Activated naive CD4-positive, alpha-beta T cell treated with anti-CD3 and anti-CD28 coated beads, Interleukin-2, amount 50 U/mL, for 24 hours (primary cell): ENCODE results near the gene MRPS15.
"Not testable (repeated sequence)": the region's sequence is repeated elsewhere in the genome, so short reads cannot be mapped to it uniquely, and the experiment has no call there.

Experiments
- H3K27ac Mint-ChIP-seq: one replicate; pipeline ENCODE4 v1.8.0; 2021; ENCODE audit warnings: mild to moderate bottlenecking, mixed read lengths
- H3K27me3 Mint-ChIP-seq: one replicate; pipeline ENCODE4 v1.8.0; 2021; ENCODE audit warnings: mixed read lengths
- H3K36me3 Mint-ChIP-seq: one replicate; pipeline ENCODE4 v1.8.0; 2021; ENCODE audit warnings: mixed read lengths
- H3K4me1 Mint-ChIP-seq: one replicate; pipeline ENCODE4 v1.8.0; 2021; ENCODE audit warnings: mixed read lengths
- H3K4me3 Mint-ChIP-seq: one replicate; pipeline ENCODE4 v1.8.0; 2021; ENCODE audit warnings: mild to moderate bottlenecking, mixed read lengths
- H3K9me3 Mint-ChIP-seq: one replicate; pipeline ENCODE4 v1.8.0; 2021; ENCODE audit warnings: mixed read lengths

Gene MRPS15

DNA sequence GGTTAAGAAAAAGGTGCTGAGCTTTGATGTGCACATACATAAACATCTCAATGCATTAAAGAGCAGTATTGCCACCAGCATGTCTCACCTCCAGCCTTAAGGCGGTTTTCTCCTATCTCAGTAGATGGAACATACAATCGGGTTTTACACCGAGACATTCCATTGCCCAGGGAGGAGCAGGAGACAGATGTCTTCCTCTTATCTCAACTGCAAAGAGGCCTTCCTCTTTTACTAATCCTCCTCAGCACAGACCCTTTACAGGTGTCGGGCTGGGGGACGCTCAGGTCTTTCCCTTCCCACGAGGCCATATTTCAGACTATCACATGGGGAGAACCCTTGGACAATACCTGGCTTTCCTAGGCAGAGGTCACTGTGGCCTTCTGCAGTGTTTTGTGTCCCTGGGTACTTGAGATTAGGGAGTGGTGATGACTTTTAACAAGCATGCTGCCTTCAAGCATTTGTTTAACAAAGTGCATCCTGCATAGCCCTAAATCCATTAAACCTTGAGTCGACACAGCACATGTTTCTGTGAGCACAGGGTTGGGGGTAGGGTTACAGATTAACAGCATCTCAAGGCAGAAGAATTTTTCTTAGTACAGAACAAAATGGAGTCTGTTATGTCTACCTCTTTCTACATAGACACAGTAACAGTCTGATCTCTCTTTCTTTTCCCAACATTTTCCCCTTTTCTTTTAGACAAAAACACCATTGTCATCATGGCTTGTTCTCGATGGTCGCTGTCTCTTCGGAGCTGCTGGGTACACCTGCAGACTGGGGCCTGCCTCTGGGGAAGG is 25.3 kb upstream of the MRPS15 start:
- H3K4me1 Mint-ChIP-seq, H3K9me3 Mint-ChIP-seq, H3K27me3 Mint-ChIP-seq, H3K27ac Mint-ChIP-seq, H3K4me3 Mint-ChIP-seq, H3K36me3 Mint-ChIP-seq: not testable (repeated sequence)

DNA sequence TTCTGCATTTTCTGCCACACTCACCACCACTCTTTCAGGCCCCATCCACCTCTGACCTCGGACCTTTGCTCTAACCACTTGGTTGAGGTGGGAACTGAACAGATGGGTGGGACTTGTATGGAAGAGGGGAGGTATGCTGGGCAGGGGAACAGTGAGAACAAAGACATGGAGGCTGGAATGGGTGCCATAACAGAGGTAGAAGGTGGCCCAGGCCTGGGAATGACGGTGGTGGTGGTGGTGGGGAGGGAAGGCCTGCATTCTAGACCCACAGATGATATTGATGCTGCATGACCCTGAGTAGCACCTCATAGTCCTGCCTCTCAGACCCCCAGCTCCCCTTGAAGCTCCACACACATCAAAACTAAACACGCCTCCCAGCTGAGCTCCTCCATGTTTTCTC is 23.7 kb upstream of the MRPS15 start:
- H3K4me3 Mint-ChIP-seq, result no peak overlapping the region
- peaks cover 4% of the 10 kb centered on the region for H3K4me1 Mint-ChIP-seq
- no peaks in the 10 kb centered on the region for H3K27me3 Mint-ChIP-seq
- no peak overlapping the region for H3K27ac Mint-ChIP-seq
- H3K36me3 Mint-ChIP-seq, result no peaks in the 10 kb centered on the region
- H3K9me3 Mint-ChIP-seq, result no peaks in the 10 kb centered on the region

DNA sequence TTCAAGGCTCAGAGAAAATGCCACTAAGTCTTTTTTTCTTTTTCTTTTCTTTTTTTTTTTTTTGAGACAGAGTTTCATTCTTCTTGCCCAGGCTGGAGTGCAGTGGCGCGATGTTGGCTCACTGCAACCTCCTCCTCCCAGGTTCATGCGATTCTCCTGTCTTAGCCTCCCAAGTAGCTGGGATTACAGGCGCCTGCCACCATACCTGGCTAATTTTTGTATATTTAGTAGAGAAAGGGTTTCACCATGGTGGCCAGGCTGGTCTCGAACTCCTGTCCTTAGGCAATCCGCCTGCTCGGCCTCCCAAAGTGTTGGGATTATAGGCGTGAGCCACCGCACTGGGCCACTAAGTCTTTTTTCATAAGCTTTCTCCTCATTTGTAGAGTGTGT is 23.1 kb upstream of the MRPS15 start:
- not testable (repeated sequence) for H3K36me3 Mint-ChIP-seq, H3K4me1 Mint-ChIP-seq, H3K27ac Mint-ChIP-seq, H3K27me3 Mint-ChIP-seq, H3K4me3 Mint-ChIP-seq, H3K9me3 Mint-ChIP-seq

DNA sequence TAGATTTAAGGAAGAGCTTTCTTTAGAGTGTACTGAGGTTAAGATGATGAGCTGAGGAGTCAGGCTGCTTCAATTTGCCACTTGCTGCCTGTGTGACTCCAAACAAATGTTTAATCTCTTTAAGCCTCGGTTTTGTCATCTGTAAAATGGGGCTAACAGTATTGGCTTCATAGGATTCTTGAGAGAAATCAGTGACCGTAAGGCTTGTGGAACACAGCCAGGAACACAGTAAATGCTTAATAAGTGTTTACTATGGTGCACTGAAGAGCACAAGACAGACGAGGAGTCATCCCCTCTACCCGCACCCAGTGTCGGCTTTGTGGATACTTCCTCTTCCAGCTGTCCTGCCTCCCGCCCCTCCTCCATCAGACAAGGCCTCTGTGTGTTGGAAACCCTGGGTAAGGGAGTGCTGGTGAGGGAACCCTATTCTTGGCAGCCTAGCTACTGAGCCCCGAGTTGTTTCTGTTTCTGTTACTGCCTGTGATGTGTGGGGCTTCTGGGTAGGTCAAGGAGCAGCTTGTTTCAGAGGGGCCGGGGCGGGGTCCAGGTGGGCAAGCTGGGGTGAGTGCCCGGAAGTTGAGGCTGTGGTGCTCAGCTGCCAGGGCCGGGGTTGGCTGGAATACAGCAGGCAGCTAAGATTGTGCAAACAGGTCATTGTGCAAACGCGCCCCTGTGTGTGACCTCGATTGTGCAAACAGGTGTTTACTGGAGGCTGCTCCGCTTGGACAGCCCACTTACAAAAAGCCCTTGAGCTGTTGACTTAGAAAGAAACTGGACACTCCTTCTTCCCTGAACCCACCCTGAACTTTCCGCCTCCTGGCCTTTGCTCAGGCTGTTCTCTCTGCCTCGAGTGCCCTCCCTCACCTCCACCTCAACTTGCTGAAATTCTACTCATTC is 22.5 kb upstream of the MRPS15 start:
- no peak overlapping the region for H3K4me3 Mint-ChIP-seq

DNA sequence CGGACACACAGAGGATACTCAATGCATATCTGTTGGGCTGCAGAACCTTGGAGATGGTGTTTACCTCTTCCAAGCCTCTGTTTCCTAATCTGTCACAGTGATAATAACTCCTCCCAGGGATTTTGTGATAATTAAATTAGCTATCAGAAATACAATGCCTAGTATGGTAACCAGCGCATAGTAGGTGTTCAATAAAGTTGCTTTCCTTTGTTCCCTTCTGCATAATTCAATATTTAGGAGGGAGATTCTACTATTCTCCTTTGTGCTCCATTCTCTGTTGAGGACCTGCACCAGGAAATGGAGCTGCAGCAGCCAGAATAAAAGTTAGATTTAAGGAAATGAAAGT is 21.9 kb upstream of the MRPS15 start:
- Mint-ChIP-seq H3K4me1 (peaks cover 15% of the 10 kb centered on the region), H3K27ac (no peak overlapping the region), H3K36me3 (no peaks in the 10 kb centered on the region), H3K9me3 (no peaks in the 10 kb centered on the region), H3K4me3 (no peak overlapping the region), H3K27me3 (no peaks in the 10 kb centered on the region)

More for the DNA sequence above, 22.5 kb upstream of the MRPS15 start:
- peaks cover 16% of the 10 kb centered on the region for H3K4me1 Mint-ChIP-seq
- no peak overlapping the region for H3K27ac Mint-ChIP-seq
- H3K36me3 Mint-ChIP-seq, result no peaks in the 10 kb centered on the region
- no peaks in the 10 kb centered on the region for H3K9me3 Mint-ChIP-seq
- H3K27me3 Mint-ChIP-seq, result no peaks in the 10 kb centered on the region

DNA sequence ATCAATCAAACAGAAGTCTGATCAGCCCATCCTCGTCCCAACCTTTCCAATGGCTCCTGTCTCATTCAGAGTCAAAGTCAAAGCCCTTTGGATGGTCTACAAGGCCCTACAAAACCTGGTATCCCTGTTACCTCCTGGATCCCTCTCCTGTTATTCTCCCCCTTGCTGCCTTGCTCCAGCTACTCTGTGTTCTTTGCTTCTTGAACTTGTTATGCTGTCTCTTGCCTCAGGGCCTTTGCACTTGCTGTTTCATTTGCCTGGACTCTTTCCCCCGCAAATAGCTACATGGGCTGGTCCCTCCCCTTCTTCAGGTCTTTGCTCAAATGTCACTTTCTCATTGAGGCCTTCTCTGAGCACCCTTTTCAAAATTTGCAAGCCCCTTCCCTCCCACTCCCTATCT is 19.9 kb upstream of the MRPS15 start:
- Mint-ChIP-seq H3K36me3 (no peaks in the 10 kb centered on the region), H3K27ac (no peak overlapping the region), H3K4me1 (peaks cover 13% of the 10 kb centered on the region), H3K9me3 (no peaks in the 10 kb centered on the region), H3K4me3 (no peak overlapping the region), H3K27me3 (no peaks in the 10 kb centered on the region)

DNA sequence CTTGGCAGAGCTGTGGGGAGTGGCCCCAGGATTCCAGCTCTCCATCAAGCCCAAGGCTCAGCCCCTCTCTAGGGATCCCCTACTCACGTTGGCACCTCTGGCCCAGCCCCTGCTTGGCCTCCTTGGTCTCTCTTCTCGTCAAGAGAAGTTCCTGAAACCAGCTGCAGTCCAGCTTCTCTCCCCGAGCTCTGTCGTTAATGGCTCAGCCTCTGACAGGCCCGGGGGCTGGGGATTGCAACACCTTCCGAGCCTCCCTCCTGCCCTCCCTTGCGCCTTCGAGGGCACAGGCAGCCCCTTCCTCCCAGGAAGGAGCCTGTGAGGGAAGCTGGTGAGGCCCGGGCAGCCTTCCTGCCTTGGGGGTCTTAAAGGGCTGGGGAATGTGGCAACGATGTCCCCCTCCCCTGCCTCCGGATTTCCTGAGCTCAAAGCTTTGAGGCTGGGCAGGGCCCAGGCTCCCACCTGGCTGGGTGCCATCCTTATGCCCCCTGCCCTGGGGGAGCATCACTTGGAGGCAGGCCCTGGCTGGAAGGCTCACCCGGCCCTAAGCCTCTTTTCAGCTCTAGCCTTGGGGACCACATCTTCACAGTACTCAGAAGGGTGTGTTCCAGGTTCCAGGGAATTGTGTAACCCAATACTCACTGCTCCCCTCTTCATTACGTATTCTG is 18.7 kb upstream of the MRPS15 start, which contains the start of gene CSF3R:
Gene CSF3R (minus strand): TSS at position 190 of the 665 bp plus-strand sequence. CDS start 3,417 bp downstream, outside the sequence.
- Mint-ChIP-seq H3K4me1 (peaks cover 13% of the 10 kb centered on the region), H3K9me3 (no peaks in the 10 kb centered on the region), H3K27me3 (no peaks in the 10 kb centered on the region), H3K27ac (peak within 1 kb of the TSS; percentile 12), H3K4me3 (peak within 1 kb of the TSS; percentile 77), H3K36me3 (no peaks in the 10 kb centered on the region)

DNA sequence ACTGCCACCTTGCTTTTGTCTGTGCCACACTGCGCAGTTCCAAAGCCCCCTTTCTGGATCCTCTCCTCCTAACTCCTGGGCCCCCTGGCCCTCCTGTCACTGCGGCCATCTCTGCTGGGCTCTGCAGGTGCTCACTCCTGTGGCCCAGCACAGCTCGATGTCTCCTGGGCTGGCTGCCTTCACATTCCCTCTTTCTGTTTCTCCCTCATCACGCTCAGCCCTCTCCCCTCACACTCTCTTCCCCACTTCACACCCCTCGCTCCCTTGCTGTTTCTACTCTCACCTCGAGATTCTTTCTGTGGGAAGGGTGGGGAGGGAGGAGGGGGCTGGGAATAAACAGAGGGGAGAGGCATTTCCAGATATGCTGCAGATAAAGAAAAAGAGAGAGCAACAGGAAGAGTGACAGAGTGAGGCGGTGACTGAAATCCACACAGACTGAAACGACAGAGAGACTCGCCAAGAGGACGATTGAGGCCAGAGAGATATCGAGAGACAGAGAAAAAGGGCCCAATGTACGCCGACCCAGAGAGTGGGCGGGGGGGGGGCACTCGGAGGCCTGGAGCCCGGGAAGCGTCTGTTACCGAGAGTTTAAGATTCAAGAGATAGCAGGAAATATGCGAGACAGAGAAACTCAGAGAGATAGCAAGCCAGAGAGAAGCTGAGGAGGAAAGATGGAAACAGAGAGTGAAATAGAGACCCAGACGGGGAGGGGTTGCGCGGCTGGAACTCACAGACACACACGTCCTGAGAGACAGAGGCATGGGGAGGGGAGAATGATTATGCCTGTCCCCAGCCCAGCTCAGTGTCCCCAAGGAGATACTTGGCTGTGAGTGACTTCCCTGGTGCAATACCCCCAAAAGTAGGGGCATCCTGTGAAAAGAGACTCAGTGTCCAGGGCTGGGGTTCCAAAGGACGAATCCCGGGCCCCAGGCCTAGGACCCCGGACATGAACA is 17.9 kb upstream of the MRPS15 start:
- Mint-ChIP-seq H3K27ac (peak overlapping the region; percentile 12), H3K27me3 (no peaks in the 10 kb centered on the region), H3K4me3 (peak overlapping the region; percentile 77), H3K4me1 (peaks cover 13% of the 10 kb centered on the region), H3K36me3 (no peaks in the 10 kb centered on the region), H3K9me3 (no peaks in the 10 kb centered on the region)

DNA sequence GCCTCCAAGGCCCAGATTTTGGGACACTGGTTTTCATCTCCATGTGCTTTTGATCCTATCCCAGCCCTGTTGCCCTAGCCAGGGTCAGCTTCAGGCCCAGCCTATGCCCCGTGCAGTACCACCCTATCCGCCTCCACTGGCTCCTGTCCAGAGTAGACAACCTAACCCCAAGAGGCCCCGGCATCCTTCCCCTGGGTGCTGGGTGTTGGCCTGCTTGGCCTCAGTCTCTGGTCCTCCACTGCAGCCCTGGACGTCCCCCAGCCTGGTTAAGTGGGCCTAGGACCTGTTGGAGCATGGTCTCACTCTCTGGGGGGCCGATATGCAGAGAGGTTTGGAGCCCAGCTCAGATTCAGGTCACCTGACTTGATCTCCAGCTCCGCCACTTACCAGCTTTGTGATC is 16.9 kb upstream of the MRPS15 start:
- Mint-ChIP-seq H3K9me3 (no peaks in the 10 kb centered on the region), H3K36me3 (no peaks in the 10 kb centered on the region), H3K27ac (no peak overlapping the region), H3K4me1 (peaks cover 13% of the 10 kb centered on the region), H3K4me3 (no peak overlapping the region), H3K27me3 (no peaks in the 10 kb centered on the region)

DNA sequence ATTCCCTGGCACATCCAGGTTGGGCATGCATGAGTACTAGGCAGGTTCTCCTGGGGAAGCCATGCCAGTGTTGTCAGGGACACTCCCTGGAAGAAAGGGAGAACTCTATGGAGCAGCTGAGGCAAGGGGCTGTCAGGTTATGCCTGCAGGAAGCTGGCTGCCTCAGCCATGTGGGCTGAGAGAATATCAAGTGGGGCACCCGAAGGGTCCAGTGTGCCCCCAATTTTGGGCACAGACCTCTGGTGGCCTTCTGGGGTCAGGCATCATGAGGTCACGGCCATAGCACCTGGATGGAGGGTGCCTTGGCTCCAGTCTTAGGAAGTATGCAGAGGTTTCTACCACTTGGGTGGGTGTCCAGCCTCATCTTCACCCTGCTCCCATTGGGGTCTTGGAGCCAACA is 16.0 kb upstream of the MRPS15 start:
- H3K27me3 Mint-ChIP-seq, result no peaks in the 10 kb centered on the region
- no peak overlapping the region for H3K27ac Mint-ChIP-seq
- no peaks in the 10 kb centered on the region for H3K9me3 Mint-ChIP-seq
- no peak overlapping the region for H3K4me3 Mint-ChIP-seq
- no peaks in the 10 kb centered on the region for H3K36me3 Mint-ChIP-seq
- peaks cover 13% of the 10 kb centered on the region for H3K4me1 Mint-ChIP-seq

DNA sequence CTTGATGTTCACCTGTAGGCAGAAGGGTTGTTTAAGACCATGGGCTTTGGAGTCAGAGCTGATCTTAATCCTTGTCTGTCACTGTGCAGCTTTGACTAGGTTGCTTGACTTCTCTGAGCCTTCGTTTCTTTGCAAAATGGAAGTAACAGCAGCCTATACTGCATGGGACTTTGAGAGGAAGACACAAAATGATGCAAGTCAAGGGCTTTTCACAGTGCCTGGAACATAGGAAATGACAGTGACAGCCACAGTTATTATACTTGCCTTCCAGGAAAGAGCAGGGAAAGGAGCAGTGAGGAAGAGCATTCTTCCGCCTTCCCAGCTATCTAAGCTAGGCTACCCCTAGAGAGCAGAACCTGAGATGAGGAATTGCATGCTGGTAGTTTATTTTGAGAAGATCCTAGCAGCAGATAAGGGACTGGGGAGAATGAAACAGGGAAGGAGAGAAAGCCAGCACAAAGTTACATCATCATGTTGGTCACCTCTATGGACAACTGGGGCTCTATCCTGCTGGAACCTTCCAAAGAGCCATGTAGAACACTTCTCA is 15.4 kb upstream of the MRPS15 start:
- Mint-ChIP-seq H3K9me3 (no peaks in the 10 kb centered on the region), H3K36me3 (no peaks in the 10 kb centered on the region), H3K4me3 (no peak overlapping the region), H3K27me3 (no peaks in the 10 kb centered on the region), H3K4me1 (peaks cover 13% of the 10 kb centered on the region), H3K27ac (no peak overlapping the region)

DNA sequence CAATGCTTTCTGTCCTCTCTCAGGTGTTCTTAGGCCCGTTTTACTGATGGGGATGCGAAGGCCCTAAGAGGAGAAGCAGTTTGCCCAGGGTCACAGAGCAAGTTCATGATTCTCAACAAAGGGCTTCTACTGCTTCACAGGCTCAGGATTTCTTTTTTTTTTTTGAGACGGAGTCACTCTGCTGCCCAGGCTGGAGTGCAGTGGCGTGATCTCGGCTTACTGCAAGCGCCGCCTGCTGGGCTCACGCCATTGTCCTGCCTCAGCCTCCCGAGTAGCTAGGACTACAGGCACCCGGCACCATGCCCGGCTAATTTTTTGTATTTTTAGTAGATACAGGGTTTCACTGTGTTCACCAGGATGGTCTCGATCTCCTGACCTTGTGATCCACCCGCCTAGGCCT is 13.4 kb upstream of the MRPS15 start:
- not testable (repeated sequence) for H3K4me3 Mint-ChIP-seq, H3K36me3 Mint-ChIP-seq, H3K27me3 Mint-ChIP-seq, H3K9me3 Mint-ChIP-seq, H3K27ac Mint-ChIP-seq
- peaks cover 10% of the 10 kb centered on the region for H3K4me1 Mint-ChIP-seq

DNA sequence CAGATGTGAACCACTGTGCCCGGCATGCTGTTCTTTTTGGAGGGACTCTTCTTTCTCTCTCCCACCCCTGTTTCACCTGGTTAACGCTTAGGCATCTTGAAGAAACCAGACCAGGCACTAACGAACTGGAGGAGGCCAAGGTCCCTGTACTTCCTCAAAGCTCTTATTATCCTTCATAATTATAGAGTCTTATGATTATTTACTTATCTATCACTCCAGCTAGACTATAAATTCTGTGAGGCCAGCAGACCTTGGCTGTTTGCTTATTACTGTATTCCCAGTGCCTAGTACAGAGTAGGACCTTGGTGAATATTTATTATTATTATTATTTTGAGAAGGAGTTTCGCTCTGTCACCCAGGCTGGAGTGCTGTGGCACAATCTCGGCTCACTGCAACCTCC is 12.8 kb upstream of the MRPS15 start:
- Mint-ChIP-seq H3K9me3 (no peaks in the 10 kb centered on the region), H3K27ac (no peak overlapping the region), H3K27me3 (no peaks in the 10 kb centered on the region), H3K4me1 (peaks cover 4% of the 10 kb centered on the region), H3K36me3 (no peaks in the 10 kb centered on the region), H3K4me3 (no peak overlapping the region)

DNA sequence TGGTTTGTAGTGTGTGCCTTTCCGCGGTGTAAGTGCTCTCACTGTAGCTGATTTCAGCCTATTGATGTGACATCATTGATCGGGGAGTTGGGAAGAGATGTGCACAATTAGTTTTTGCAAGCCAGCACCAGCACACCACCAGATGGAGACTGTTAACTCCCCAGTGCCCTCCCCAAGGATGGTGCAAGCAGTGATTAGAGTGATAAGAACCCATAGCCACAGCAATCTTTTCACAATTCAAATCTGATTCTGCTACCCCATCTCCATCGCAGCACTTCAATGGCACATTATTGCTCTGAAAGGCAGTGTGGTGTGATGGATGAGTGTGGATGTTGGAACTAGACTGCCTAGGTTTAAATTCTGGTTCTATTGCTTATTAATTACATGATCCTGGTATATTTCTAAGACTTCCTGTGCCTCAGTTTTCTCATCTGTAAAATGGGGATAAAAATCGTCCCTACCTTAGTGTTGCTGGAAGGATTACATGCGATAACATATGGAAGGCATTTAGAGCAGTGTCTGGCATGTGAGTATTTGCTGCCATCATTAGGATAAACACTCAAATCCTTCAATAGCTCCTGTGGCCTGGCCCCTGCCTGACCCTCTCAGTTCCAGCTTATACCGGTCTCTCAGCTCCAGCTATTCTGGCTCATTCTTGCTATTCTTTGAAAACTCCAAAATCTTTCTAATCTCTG is 11.9 kb upstream of the MRPS15 start:
- Mint-ChIP-seq H3K4me3 (no peak overlapping the region), H3K9me3 (no peaks in the 10 kb centered on the region), H3K4me1 (no peaks in the 10 kb centered on the region), H3K27me3 (no peaks in the 10 kb centered on the region), H3K36me3 (no peaks in the 10 kb centered on the region), H3K27ac (no peak overlapping the region)
